HG03565 (cell line): ENCODE data around the gene BRPF1.

Source experiments
- ATAC-seq: cut with Tn5 transposase; IDR thresholded peaks from one replicate; pipeline ENCODE4 v1.9.1; 2021; ENCODE audit warnings: mild to moderate bottlenecking, moderate library complexity; ENCODE audit not compliant: unreplicated experiment

BRPF1 gene

GRCh38 chr3:9700536-9700935, 31.0 kb upstream of the BRPF1 start:
- no peak for ATAC-seq

DNA sequence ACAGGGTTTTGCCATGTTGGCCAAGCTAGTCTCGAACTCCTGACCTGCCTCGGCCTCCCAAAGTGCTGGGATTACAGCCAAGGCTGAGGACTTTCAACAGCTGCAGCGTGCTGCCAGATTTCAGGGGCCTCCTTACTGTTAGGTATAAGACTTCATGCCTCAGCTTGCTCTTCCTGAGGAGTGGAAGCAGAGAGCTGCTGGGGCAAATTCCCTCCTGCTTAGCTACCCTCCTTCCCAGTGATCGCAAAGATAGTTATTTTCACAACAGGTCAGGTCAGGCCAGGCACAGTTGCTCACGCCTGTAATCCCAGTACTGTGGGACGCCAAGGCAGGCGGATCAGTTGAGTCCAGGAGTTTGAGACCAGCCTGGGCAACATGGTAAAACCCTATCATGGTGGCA, 30.5 kb upstream of the BRPF1 start:
- ATAC-seq: no peak

- ATAC-seq: no peak
Measured at GRCh38 chr3:9701711-9702110, 29.8 kb upstream of the BRPF1 start.

DNA sequence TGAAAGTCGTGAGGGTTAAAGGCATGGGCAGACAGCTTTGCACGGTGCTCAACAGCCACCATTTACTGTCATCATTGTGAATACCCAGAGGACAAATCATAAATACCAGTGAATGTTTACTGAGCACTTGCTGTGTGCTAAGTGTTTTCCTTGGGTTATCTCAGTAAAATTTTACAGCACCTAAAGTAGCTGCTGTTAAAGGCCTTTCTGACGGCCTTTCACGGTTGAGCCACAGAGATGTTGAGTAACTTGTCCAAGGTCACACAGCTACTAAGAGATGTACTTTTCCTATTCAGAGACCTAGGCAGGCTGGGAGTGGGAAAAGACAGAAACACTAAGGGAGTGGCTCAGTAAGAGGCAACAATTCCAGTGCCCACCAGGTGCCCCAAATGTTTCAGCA, 28.3 kb upstream of the BRPF1 start:
- ATAC-seq: no peak

GRCh38 chr3:9703736-9704346, 27.7 kb upstream of the BRPF1 start, which contains the start of gene CPNE9:
CPNE9 (plus strand) TSS chr3:9703833; CDS start chr3:9703997, 164 bp downstream.
- no peak for ATAC-seq

- ATAC-seq: no peak
Measured at GRCh38 chr3:9704347-9705322, 26.9 kb upstream of the BRPF1 start.

DNA sequence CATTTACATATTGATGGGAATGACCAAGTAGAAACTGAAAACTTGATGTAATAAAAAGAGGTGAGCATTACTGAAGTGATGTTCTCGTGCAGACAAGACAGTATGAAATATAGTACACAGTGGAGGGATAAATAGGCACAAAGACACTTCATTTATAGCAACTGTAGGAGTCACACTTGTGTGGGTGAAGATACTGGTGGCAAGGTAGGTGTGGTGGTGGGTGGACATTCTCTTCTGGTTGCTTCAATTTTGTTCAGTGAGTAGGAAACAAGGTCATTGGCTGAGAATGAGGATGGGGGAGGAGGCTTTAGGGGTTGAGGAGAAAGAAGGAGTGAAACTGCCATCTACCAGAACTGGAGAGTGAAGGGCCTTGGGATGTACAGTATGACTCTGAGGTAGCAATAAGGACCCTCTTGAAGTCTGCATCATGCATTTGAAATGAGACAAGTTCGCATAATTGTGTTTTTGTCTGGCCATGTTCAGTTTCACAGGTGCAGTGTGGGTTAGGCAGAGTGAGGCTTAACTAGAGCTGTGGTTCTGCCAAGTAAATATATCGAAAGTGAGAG, 21.3 kb upstream of the BRPF1 start:
- no peak for ATAC-seq

GRCh38 chr3:9712415-9712814, 19.1 kb upstream of the BRPF1 start:
- ATAC-seq: no peak

GRCh38 chr3:9713142-9713541, 18.4 kb upstream of the BRPF1 start:
- no peak for ATAC-seq

DNA sequence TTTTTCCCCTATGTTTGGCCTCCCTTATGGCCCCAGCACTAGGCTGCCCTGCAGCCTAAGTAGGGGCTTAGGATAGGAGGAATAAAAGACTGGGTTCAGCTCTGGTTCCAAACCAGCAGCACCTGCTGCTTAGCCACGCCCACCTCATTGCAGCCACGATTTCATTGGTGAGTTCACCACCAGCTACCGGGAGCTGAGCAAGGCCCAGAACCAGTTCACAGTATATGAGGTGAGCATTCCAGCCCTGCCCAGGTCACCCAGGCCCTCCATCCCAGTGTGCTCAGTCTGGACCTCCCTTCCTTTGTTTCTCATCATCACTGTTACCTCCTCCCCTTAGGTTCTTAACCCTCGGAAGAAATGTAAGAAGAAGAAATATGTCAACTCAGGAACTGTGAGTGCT, 16.4 kb upstream of the BRPF1 start:
- ATAC-seq: no peak

- ATAC-seq: no peak
Measured at GRCh38 chr3:9715764-9716437, 15.6 kb upstream of the BRPF1 start.

DNA sequence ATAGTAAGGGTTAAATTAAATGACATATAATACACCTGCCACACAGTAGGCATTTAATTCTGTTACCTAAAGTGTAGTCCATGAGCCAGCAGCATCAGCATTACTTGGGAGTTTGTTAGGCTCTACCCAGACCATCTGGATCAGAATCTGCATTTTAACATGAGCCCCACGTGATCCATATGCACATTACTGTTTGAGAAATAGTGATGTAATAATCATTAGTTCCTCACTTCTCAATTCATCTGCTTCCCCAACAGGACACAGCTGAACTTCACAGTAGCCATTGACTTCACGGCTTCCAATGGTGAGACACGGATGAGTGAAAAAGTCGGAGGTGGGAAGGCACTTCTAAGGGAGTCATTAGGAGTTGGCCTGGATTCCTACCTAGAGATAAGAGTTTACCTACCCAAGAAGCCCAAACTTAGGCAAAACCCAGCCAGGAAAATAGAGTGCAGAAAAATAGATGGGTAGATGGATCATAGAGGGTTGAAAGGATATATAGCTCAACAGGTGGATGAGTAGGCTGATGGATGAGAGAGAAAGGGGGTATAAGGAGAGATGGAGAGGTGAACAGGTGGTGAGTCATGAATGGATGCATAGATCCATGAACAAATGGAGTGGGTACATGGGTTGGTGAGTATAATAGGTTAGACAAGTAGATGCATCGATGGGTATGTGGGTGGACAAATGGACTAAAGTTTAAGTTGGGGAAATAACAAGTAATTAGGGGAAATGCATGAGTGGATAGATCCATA, 14.6 kb upstream of the BRPF1 start:
- ATAC-seq: no peak

DNA sequence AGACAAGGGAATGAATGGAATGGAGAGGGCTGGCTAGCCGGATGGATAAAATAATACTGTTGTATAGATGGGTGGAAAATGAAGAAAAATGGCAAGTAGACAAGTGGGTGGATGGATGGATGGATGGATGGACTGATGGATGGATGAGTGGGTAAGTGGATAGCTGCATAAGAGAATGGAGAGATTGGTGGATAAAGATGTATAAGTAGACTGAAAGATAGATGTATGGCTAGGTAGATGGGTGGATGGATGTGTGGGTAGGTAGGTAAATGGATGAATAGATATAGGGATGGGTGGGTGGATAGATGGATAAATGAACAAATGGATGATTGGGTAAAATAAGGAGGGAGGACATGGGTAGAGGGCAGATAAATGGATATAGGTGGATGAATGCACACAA, 14.0 kb upstream of the BRPF1 start:
- ATAC-seq: no peak

- no peak for ATAC-seq
Measured at GRCh38 chr3:9718118-9718517, 13.4 kb upstream of the BRPF1 start.

GRCh38 chr3:9721015-9721699, 10.4 kb upstream of the BRPF1 start:
- no peak for ATAC-seq

DNA sequence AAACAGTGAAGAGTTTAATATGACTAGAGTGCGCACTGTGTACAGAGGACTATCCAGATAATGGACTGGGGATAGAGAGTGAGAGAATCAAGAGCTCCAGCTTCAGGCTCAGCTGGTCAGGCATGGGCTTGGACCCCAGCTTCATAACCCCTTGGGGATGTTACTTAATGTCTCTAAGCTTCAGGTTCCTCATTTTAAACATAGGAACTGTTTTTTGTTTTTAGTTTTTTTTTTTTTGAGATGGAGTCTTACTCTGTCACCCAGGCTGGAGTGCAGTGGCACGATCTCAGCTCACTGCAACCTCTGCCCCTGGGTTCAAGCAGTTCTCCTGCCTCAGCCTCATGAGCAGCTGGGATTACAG, 9.9 kb upstream of the BRPF1 start:
- no peak for ATAC-seq

- ATAC-seq: no peak
Measured at GRCh38 chr3:9725775-9726515, 5.6 kb upstream of the BRPF1 start.

- no peak for ATAC-seq
Measured at GRCh38 chr3:9727041-9727595, 4.4 kb upstream of the BRPF1 start.

DNA sequence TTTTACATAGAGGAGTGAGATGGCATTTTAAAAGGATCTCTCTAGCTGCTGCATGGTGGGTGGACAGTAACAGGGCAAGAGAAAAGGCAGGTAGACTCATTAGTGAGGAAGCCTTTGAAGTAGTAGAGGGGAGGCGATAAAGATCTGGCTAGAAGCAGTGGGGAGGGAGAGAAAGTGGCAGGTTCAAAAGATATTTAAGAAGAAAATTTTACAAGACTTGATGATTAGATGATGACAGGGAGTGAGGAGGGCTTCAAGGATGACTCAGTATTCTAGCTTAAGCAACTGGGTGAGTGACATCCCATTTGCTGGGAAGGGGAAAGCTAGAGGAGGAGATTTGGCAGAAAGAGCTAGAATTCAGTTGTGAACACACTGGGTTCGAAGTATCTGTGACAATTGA, 3.8 kb upstream of the BRPF1 start:
- no peak for ATAC-seq
